ENCODE data around the gene ROR2.

GRCh38 chr9:91783876-91784672 is 166.0 kb downstream of the ROR2 start:
- TF ChIP-seq EZH2 (IDR thresholded peaks at IDR 0.05; ENCODE audit: borderline replicate concordance, low read depth, low read length, severe bottlenecking): no peak
- no peak for TF ChIP-seq CTCF (IDR thresholded peaks at IDR 0.05; ENCODE audit: borderline replicate concordance, extremely low read depth, low read length, poor library complexity, severe bottlenecking)
